GM19240 (cell line): ENCODE results near the gene TIAM2.

Experiments
- DNase-seq: peaks from one replicate; pipeline ENCODE4 v3.0.0; 2011; ENCODE audit warnings: low spot score; ENCODE audit not compliant: insufficient read length

TIAM2 gene

GRCh38 chr6:155061381-155061780, 66.3 kb downstream of the TIAM2 start:
- no peak for DNase-seq

- no peak for DNase-seq
Measured at GRCh38 chr6:155062866-155063341, 67.8 kb downstream of the TIAM2 start.

GRCh38 chr6:155064303-155064702, 69.2 kb downstream of the TIAM2 start:
- no peak for DNase-seq

GRCh38 chr6:155066361-155066760, 71.2 kb downstream of the TIAM2 start:
- no peak for DNase-seq

GRCh38 chr6:155066921-155067680, 72.0 kb downstream of the TIAM2 start:
- no peak for DNase-seq

GRCh38 chr6:155067956-155068615, 73.0 kb downstream of the TIAM2 start:
- DNase-seq = no peak

- no peak for DNase-seq
Measured at GRCh38 chr6:155069543-155069942, 74.4 kb downstream of the TIAM2 start.

- no peak for DNase-seq
Measured at GRCh38 chr6:155075930-155076695, 81.0 kb downstream of the TIAM2 start.

GRCh38 chr6:155077331-155077730, 82.2 kb downstream of the TIAM2 start:
- DNase-seq = no peak

GRCh38 chr6:155077784-155078183, 82.7 kb downstream of the TIAM2 start:
- no peak for DNase-seq

- no peak for DNase-seq
Measured at GRCh38 chr6:155078331-155078745, 83.2 kb downstream of the TIAM2 start.

- DNase-seq = no peak
Measured at GRCh38 chr6:155079985-155080452, 84.9 kb downstream of the TIAM2 start.

GRCh38 chr6:155080881-155081845, 86.0 kb downstream of the TIAM2 start:
- DNase-seq = no peak

GRCh38 chr6:155084431-155085123, 89.5 kb downstream of the TIAM2 start:
- DNase-seq = no peak

- no peak for DNase-seq
Measured at GRCh38 chr6:155085582-155086257, 90.6 kb downstream of the TIAM2 start.

GRCh38 chr6:155088856-155089255, 93.7 kb downstream of the TIAM2 start:
- DNase-seq = no peak

- no peak for DNase-seq
Measured at GRCh38 chr6:155089746-155090145, 94.6 kb downstream of the TIAM2 start.

GRCh38 chr6:155090166-155090565, 95.1 kb downstream of the TIAM2 start:
- DNase-seq = no peak

- no peak for DNase-seq
Measured at GRCh38 chr6:155091756-155092155, 96.6 kb downstream of the TIAM2 start.

GRCh38 chr6:155093430-155093829, 98.3 kb downstream of the TIAM2 start:
- no peak for DNase-seq
